Central memory CD4-positive, alpha-beta T cell (primary cell): ENCODE measurements around the gene DLX1.
"Not testable (repeated sequence)": the region's sequence is repeated elsewhere in the genome, so short reads cannot be mapped to it uniquely, and the experiment has no call there.

ENCODE experiments used
- DNase-seq: peaks from one replicate; pipeline ENCODE4 v3.0.0; 2022

DLX1 gene

DNA sequence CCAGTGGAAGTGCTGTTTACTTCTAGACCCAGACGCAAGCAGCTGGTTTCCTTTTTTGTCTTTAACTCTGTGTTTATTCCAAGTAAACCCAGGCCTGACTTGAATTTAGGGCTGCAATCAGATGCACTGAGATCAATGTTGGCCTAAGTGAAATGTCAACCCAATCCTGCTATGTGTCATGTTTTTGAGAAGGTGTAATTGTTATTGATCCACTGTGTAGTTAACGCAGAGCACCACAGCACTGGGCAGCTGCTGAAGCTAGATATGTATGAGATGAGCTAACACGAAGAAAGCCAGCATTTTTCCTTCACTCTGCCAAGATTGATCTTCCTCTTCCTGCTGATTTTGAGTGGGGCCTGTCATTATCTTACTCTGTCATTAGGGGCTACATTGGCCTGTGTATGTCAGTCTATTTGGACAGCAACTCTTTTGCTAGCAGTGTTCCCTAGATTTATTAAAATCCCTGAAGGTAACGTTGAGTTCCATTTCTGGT lies 18.9 kb upstream of the DLX1 start:
- no peak for DNase-seq

GRCh38 chr2:172067905-172068304 lies 17.4 kb upstream of the DLX1 start:
- DNase-seq: not testable (repeated sequence)

- DNase-seq: no peak
Measured at GRCh38 chr2:172070936-172071335, 14.4 kb upstream of the DLX1 start.

DNA sequence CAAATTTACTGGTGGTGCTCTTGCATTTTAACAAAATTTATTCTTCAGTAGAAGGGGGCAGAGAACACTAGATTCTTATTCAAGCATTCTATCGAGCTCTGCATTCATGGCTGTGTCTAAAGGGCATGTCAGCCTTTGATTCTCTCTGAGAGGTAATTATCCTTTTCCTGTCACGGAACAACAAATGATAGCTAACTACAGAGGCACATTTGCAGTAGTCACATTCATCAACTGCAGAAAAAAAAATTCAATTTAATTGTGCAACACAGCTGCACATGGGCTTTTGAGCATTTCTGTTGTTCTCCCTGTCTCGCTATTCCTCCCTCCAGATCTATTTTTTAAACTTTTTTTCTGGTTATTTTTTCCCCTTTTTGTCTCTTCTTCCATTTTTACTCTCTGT lies 13.0 kb upstream of the DLX1 start:
- DNase-seq: no peak

DNA sequence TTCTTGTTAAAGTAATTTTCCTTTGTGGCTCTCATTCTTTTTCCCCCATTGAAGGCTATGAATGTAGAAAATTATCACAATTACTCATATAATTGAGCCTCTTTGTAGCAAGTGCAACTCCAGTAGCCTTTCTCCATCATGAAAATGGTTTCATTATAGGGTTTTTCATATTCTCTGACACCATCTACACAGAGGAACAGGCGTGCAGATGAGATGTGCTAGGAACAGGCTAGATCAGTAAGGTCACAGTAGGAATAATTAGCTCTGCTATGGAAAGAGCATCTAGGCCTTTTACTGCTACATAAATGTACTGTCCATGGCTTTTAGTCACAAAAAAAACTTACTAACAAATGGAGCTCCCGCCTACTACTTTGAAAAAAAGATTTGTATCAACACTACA lies 12.6 kb upstream of the DLX1 start:
- no peak for DNase-seq

- no peak for DNase-seq
Measured at GRCh38 chr2:172073518-172073917, 11.8 kb upstream of the DLX1 start.

GRCh38 chr2:172074254-172074653 lies 11.1 kb upstream of the DLX1 start:
- no peak for DNase-seq

- no peak for DNase-seq
Measured at GRCh38 chr2:172079416-172079815, 5.9 kb upstream of the DLX1 start.

- DNase-seq: no peak
Measured at GRCh38 chr2:172079838-172080640, 5.3 kb upstream of the DLX1 start.

- no peak for DNase-seq
Measured at GRCh38 chr2:172080641-172081220, 4.6 kb upstream of the DLX1 start.

DNA sequence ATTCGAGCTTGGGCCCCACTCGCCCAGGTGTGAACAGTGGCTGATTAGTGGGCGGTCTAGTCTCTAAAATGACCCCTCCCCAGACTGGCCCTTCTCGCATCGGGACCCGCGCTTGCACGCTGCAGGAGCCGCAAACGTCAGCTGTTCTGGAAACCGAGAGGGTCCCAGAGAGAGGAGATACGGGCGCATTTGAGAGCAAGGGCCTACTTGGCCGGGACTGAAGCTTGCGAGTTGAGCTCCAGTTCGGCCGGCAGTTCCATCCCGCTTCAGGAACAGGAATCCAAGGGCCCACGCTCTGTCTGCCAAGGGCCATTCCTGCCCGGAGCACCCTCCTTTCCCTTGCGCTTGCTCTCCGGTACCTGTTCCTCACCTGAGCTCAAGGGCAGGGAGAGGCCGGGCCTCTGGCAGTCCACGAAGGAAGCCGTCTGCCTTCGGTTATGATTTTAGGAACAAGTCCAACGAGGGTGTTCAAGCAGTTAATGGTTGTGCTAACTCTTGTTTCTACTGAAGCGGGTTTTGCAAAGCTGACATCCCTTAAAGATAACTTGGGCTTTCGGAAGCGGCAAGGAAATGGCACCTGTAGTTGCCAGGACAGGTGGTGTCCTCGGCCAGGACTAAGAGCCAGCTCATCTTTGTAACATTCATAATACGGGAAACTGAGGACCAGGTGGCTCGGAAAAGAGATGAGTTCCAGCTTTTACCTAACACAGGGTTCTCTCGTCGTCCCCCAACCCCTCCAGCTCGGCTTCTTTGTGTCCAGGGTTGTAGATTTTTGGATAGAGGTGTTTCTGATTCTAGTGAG lies 3.9 kb upstream of the DLX1 start:
- DNase-seq: no peak

GRCh38 chr2:172082105-172082943 lies 3.0 kb upstream of the DLX1 start:
- no peak for DNase-seq

DNA sequence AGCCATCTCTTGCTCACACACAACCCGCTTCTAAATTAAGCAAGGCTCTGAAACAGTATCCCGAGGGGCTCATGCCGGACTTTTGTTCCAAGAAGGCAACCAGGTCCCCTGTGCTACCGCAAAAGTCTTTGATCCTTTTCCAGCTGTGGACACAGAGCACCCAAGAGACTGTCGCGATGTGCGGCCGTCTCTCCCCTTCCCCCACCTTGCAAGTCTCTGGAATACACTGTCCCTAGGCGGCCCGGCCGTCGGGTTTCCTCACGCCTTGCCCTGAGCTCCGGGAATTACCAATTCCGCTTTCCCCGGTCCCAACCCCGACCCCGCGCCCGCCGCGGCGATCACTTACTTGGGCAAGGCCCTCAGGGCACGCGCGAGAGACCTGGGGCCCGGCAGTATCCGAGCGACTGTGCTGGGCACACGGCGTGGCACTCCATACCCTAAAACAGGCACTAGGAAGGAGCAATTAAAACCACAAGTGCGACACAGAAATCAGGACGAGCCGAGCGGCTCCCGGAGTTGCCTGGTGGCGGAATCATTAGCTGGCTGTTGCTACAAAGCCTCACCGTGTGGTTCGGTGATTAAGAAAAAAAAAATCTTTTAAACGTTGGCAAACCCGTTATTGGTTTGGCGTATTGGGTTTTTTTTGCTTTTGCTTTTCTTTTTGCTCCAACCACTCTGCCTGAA lies 2.2 kb upstream of the DLX1 start:
- no peak for DNase-seq

GRCh38 chr2:172083628-172084394 lies 1.5 kb upstream of the DLX1 start:
- DNase-seq: no peak

DNA sequence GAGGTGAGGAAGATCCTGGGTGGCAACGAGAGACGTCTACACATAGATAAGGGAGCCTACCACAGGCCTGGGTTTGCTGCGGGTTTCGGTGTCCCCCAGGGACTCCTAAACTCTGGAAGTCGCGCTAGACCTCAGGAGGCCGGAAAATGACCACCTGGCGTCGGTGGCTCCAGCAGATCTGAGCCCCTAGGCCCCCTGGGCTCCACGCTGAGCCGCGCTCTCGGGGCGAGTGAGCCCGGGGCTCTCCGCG lies 987 bp upstream of the DLX1 start:
- no peak for DNase-seq

- DNase-seq: peak; percentile 47
Measured at GRCh38 chr2:172084645-172085459, 455 bp upstream of the DLX1 start.

GRCh38 chr2:172086241-172087206 lies 1.2 kb downstream of the DLX1 start:
- peak; percentile 61 for DNase-seq

DNA sequence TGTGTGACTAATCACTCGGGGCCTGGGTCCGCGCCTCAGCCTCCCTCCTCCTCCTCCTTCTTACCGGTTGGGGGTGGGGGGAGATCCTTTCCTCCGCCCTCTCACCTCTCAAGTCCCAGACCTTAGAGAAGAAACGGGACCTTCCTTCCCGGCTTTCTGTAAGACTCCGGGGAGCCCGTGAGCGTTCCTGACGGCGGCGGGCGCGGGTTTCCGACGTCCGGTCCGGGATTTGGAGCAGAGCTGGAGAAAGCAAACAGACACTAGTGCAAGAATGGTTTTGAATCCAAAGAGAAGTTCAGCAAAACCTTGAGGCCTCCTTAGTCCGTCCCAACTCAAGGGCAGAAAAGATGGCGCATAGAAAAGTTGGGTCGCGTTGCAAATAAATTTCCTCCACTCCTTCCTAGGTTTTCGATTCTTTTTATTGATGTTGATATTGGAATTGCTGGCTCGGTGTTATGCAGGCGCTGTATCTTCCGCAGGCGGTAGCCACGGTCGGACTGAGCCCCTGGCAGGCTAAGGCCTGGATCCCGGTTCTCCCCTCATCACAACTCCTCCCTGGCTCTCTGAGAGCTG lies 2.0 kb downstream of the DLX1 start:
- DNase-seq: no peak

GRCh38 chr2:172087780-172088244 lies 2.5 kb downstream of the DLX1 start:
- DNase-seq: no peak
